ENCODE measurements around the gene YAE1. TPM values are rescaled to one million over a fixed set of nuclear protein-coding genes. Genes with fewer than 3 reads are reported as not detected.
A peak's percentile ranks its signal among the peaks of the same experiment; 100 is the strongest.

The YAE1 gene
- total and polyA plus RNA-seq, 2 of the 8 experiments (the other 6 are each of a cell fraction or from before 2014, with no cell fraction given), result 24.1 to 38.0 TPM

DNA sequence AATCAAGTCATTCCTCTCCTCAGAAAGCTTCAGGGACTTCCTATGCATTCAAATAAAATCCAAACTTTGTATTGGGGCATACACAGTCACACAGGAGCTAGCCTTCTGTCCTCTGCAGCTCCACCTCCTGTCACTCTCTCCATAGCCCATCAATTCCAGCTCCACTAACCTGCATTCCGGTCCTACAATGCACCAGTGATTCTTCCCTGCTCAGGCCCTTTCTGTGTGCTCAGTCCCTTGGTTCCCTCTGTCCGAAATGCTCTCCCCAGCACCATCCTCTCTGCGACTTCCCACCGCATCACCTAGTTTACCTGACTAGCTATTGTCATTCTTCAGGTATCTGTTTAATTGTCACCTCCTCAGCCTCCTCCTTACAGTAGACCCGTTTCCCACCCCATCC is 26.4 kb upstream of the YAE1 start:
- Histone ChIP-seq H3K79me1 (ENCODE audit: low read depth, low read length) (no peaks in the 10 kb centered on the region; the same call in 1 of the 2 replicates), H2BK20ac (ENCODE audit: low read length) (no peak overlapping the region), H3K4me1 (replicated peaks in 1 of 4; ENCODE audit: control insufficient read depth in 3 of 4, insufficient read depth in 4 of 4, low read length in 3 of 4) (peaks cover 0 to 2% (median 2%) of the 10 kb centered on the region in 4 experiments; a peak in 3 of 7 replicates), H3K9me3 (ENCODE audit: insufficient read depth in 2 of 2, low read depth in 1 of 2, low read length in 1 of 2) (no peaks in the 10 kb centered on the region), H4K20me1 (replicated peaks in 1 of 2; ENCODE audit: control insufficient read depth in 1 of 2, insufficient read depth in 2 of 2, low read length in 2 of 2) (no peaks in the 10 kb centered on the region), H4K91ac (replicated peaks; ENCODE audit: insufficient read length, low read length) (no peak overlapping the region), H3K36me3 (ENCODE audit: control insufficient read depth in 2 of 4, insufficient read depth in 4 of 4, low read length in 3 of 4) (no peaks in the 10 kb centered on the region), H2AFZ (ENCODE audit: low read length) (peak overlapping the region; percentile 82; the same call in 1 of the 2 replicates), H4K8ac (ENCODE audit: extremely low read depth, insufficient read depth, low read length) (no peak overlapping the region), H2BK5ac (ENCODE audit: low read depth, low read length) (no peak overlapping the region), H3K79me2 (ENCODE audit: control insufficient read depth in 1 of 2, insufficient read depth in 2 of 2, low read length in 2 of 2) (no peaks in the 10 kb centered on the region), H3K23me2 (ENCODE audit: low read depth, low read length) (no peaks in the 10 kb centered on the region), H3K27ac (ENCODE audit: low read depth, low read length) (no peak overlapping the region), H3K9ac (replicated peaks in 1 of 4; ENCODE audit: extremely low read depth in 1 of 4, low read depth in 3 of 4, low read length in 3 of 4) (no peak overlapping the region), H3K14ac (ENCODE audit: insufficient read length) (no peak overlapping the region), H2AK5ac (ENCODE audit: low read depth, low read length) (no peak overlapping the region), H3K56ac (replicated peaks; ENCODE audit: insufficient read length, low read depth, low read length) (no peak overlapping the region), H3K18ac (ENCODE audit: extremely low read depth, low read length) (no peak overlapping the region), H2BK120ac (replicated peaks; ENCODE audit: low read depth, low read length) (no peak overlapping the region), H3K23ac (ENCODE audit: insufficient read length) (no peak overlapping the region), H2BK12ac (ENCODE audit: low read depth, low read length) (peak overlapping the region; percentile 77; the same call in 1 of the 2 replicates), H3K27me3 (replicated peaks in 1 of 4; ENCODE audit: control insufficient read depth in 3 of 4, extremely low read depth in 1 of 4, insufficient read depth in 3 of 4, low read length in 3 of 4) (no peaks in the 10 kb centered on the region), H3K4me3 (ENCODE audit: extremely low read depth in 1 of 4, insufficient read depth in 2 of 4, low read depth in 3 of 4, low read length in 4 of 4) (no peak overlapping the region), H3K4ac (replicated peaks; ENCODE audit: insufficient read length, low read depth, low read length) (no peak overlapping the region), H4K5ac (ENCODE audit: insufficient read length, low read depth, low read length) (no peak overlapping the region), H3K4me2 (ENCODE audit: insufficient read depth in 1 of 2, low read depth in 2 of 2, low read length in 2 of 2) (no peak overlapping the region), H2BK15ac (ENCODE audit: low read length) (no peak overlapping the region)
- 72% methylated on average over 5 of the region's 5 CpGs; no CpG with 5 or more reads in 1 of the 2 experiments for WGBS, 2 experiments (ENCODE audit: extremely low coverage in 1 of 2, insufficient coverage in 1 of 2, insufficient read length in 1 of 2, insufficient replicate concordance in 2 of 2, low coverage in 1 of 2, low lambda C conversion rate in 2 of 2, missing lambda C conversion rate in 1 of 2)
- ChIA-PET POLR2A (ENCODE audit: partially characterized antibody) (no interaction called here), CTCF (ENCODE audit: partially characterized antibody) (interaction anchor here (1.2 to 1.9 kb wide), 3 partner anchors 20 to 270 kb away, joined by 3 to 4 read pairs (median 3); no protein-coding TSS in a partner anchor)
- FAIRE-seq, result no peak
- TF ChIP-seq RNF2 (IDR thresholded peaks at IDR 0.05; ENCODE audit: borderline replicate concordance, low read depth, low read length, missing control alignments, poor library complexity, severe bottlenecking) (no peak), KDM4A (IDR thresholded peaks at IDR 0.05; ENCODE audit: low read depth, low read length, severe bottlenecking) (no peak), SIRT6 (IDR thresholded peaks at IDR 0.05; ENCODE audit: low read length) (no peak), YY1 (IDR thresholded peaks at IDR 0.05; ENCODE audit: low read depth, low read length) (no peak), TBP (IDR thresholded peaks at IDR 0.05; ENCODE audit: low read depth, low read length) (no peak), BACH1 (IDR thresholded peaks at IDR 0.05; ENCODE audit: low read length) (no peak), SP4 (IDR thresholded peaks at IDR 0.05; ENCODE audit: low read length) (no peak), CHD2 (IDR thresholded peaks at IDR 0.05; ENCODE audit: low read length) (no peak), KDM5A (IDR thresholded peaks at IDR 0.05; ENCODE audit: low read length) (no peak), HDAC6 (IDR thresholded peaks at IDR 0.05; ENCODE audit: low read depth, low read length) (no peak)
- TF ChIP-seq, protein P1, sequence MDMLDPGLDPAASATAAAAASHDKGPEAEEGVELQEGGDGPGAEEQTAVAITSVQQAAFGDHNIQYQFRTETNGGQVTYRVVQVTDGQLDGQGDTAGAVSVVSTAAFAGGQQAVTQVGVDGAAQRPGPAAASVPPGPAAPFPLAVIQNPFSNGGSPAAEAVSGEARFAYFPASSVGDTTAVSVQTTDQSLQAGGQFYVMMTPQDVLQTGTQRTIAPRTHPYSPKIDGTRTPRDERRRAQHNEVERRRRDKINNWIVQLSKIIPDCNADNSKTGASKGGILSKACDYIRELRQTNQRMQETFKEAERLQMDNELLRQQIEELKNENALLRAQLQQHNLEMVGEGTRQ (IDR thresholded peaks at IDR 0.05; ENCODE audit: low read length), result no peak
- no peak for DNase-seq (ENCODE audit: low read depth in 1 of 2, low spot score in 2 of 2)
